Activated B cell treated with CpG ODN at 0.5 μM for 24 hours (primary cell): ENCODE measurements around the gene CHD5. TPM values are rescaled to one million over a fixed set of nuclear protein-coding genes. Genes with fewer than 3 reads are reported as not detected.
"Not testable (repeated sequence)": the region's sequence is repeated elsewhere in the genome, so short reads cannot be mapped to it uniquely, and the experiment has no call there.

Experiments
- ATAC-seq: fragments of 200-7000 bp; cut with Tn5 transposase; one replicate; pipeline ENCODE4 v1.10.0; 2021; ENCODE audit warnings: low read depth, mild to moderate bottlenecking, moderate library complexity
- CTCF ChIA-PET: fragments of 350-600 bp; sonication (Branson Sonifier 250); formaldehyde crosslinking; loops from one replicate; lab custom pipeline; 2021; ENCODE audit warnings: antibody characterized with exemption; lab: Charles Lee
- POLR2A ChIA-PET: fragments of 350-600 bp; sonication (Branson Sonifier 250); formaldehyde crosslinking; loops from one replicate; lab custom pipeline; 2021; ENCODE audit warnings: antibody characterized with exemption; lab: Charles Lee
- DNase-seq: peaks from one replicate; pipeline ENCODE4 v3.0.0; 2022
- H3K27ac Mint-ChIP-seq: one replicate; pipeline ENCODE4 v1.8.0; 2020; ENCODE audit warnings: mixed read lengths
- H3K27me3 Mint-ChIP-seq: one replicate; pipeline ENCODE4 v1.8.0; 2021; ENCODE audit warnings: mixed read lengths
- H3K36me3 Mint-ChIP-seq: one replicate; pipeline ENCODE4 v1.8.0; 2021; ENCODE audit warnings: low read depth, mixed read lengths
- H3K4me1 Mint-ChIP-seq: one replicate; pipeline ENCODE4 v1.8.0; 2021; ENCODE audit warnings: mixed read lengths
- H3K4me3 Mint-ChIP-seq: one replicate; pipeline ENCODE4 v1.8.0; 2020; ENCODE audit warnings: mild to moderate bottlenecking, mixed read lengths
- H3K9me3 Mint-ChIP-seq: one replicate; pipeline ENCODE4 v1.8.0; 2020; ENCODE audit warnings: mixed read lengths
- CTCF ChIP-seq: fragments of 200-600 bp; IDR thresholded peaks from one replicate; pipeline ENCODE4 v1.8.0; 2022; ENCODE audit warnings: antibody characterized with exemption, mild to moderate bottlenecking
- intact Hi-C: fragments of 100-400 bp; cut with micrococcal nuclease; formaldehyde crosslinking; loops from one replicate; pipeline ENCODE4 v1.15.1; 2024
- total RNA-seq: library from RNA; stranded (reverse); gene quantifications from 2 replicates; pipeline ENCODE4 v1.2.3, GENCODE V29; 2022

Gene CHD5
- total RNA-seq, 1 donor from 2014 or later = 0.31 TPM

GRCh38 chr1:6077506-6077905 is 102.6 kb downstream of the CHD5 start:
- ChIA-PET POLR2A (no interaction called here), CTCF (no interaction called here)
- Mint-ChIP-seq H3K27ac (no peak overlapping the region), H3K36me3 (peaks cover 78% of the 10 kb centered on the region), H3K4me1 (no peaks in the 10 kb centered on the region), H3K4me3 (no peak overlapping the region), H3K27me3 (no peaks in the 10 kb centered on the region), H3K9me3 (no peaks in the 10 kb centered on the region)
- intact Hi-C loops = no loop called here
- DNase-seq = no peak
- ATAC-seq = no peak
- TF ChIP-seq CTCF = no peak

GRCh38 chr1:6077061-6077460 is 103.1 kb downstream of the CHD5 start:
- DNase-seq, POLR2A ChIA-PET, H3K27me3 Mint-ChIP-seq, CTCF ChIA-PET, ATAC-seq, H3K4me3 Mint-ChIP-seq, intact Hi-C loops, H3K4me1 Mint-ChIP-seq, H3K9me3 Mint-ChIP-seq, H3K27ac Mint-ChIP-seq: not testable (repeated sequence)
- H3K36me3 Mint-ChIP-seq = peaks cover 74% of the 10 kb centered on the region

- ATAC-seq (no peak), DNase-seq (no peak)
- CTCF ChIA-PET = no interaction called here
- intact Hi-C loops = no loop called here
- Mint-ChIP-seq H3K36me3 (peaks cover 66% of the 10 kb centered on the region), H3K27me3 (no peaks in the 10 kb centered on the region), H3K4me1 (no peaks in the 10 kb centered on the region), H3K4me3 (no peak overlapping the region), H3K9me3 (no peaks in the 10 kb centered on the region), H3K27ac (no peak overlapping the region)
- POLR2A ChIA-PET = no interaction called here
- TF ChIP-seq CTCF = no peak
Observed at GRCh38 chr1:6075748-6076147, 104.4 kb downstream of the CHD5 start.

GRCh38 chr1:6074192-6074901 is 105.8 kb downstream of the CHD5 start:
- no peak for TF ChIP-seq CTCF
- H3K4me1 Mint-ChIP-seq = no peaks in the 10 kb centered on the region
- no peak for DNase-seq
- H3K36me3 Mint-ChIP-seq = peaks cover 56% of the 10 kb centered on the region
- POLR2A ChIA-PET = no interaction called here
- CTCF ChIA-PET = no interaction called here
- no peaks in the 10 kb centered on the region for H3K9me3 Mint-ChIP-seq
- intact Hi-C loops = no loop called here
- no peaks in the 10 kb centered on the region for H3K27me3 Mint-ChIP-seq
- H3K4me3 Mint-ChIP-seq = no peak overlapping the region
- no peak for ATAC-seq
- no peak overlapping the region for H3K27ac Mint-ChIP-seq

- intact Hi-C loops = no loop called here
- Mint-ChIP-seq H3K4me3 (no peak overlapping the region), H3K27ac (no peak overlapping the region), H3K9me3 (no peaks in the 10 kb centered on the region), H3K27me3 (no peaks in the 10 kb centered on the region), H3K36me3 (peaks cover 53% of the 10 kb centered on the region), H3K4me1 (no peaks in the 10 kb centered on the region)
- ChIA-PET CTCF (no interaction called here), POLR2A (no interaction called here)
- TF ChIP-seq CTCF = no peak
- no peak for DNase-seq
- no peak for ATAC-seq
Observed at GRCh38 chr1:6073480-6074053, 106.6 kb downstream of the CHD5 start.
